OCI-LY1 (cell line): Measurements from ENCODE around the gene HLA-F.

Experiments
- H2AFZ ChIP-seq: fragments of 200-600 bp; sonication (generic), shearing (Covaris generic); 2 replicates; pipeline ENCODE4 v1.6.0; 2014; ENCODE audit warnings: antibody characterized with exemption, mild to moderate bottlenecking, low read length
- H3F3A ChIP-seq: fragments of 200-600 bp; sonication (generic), shearing (Covaris generic); 2 replicates; pipeline ENCODE4 v1.6.0; 2014; ENCODE audit warnings: mild to moderate bottlenecking, antibody characterized with exemption, low read length, moderate library complexity; ENCODE audit not compliant: insufficient read depth
- H3K27ac ChIP-seq: fragments of 200-600 bp; sonication (generic); 2 replicates; pipeline ENCODE4 v1.5.1; 2014; ENCODE audit warnings: low read length, mixed run types, mild to moderate bottlenecking, low read depth; ENCODE audit not compliant: poor library complexity, severe bottlenecking
- H3K27me3 ChIP-seq: fragments of 200-600 bp; sonication (generic); 2 replicates; pipeline ENCODE4 v1.6.0; 2014; ENCODE audit warnings: antibody characterized with exemption, mild to moderate bottlenecking, low read length, moderate library complexity; ENCODE audit not compliant: insufficient read depth
- H3K36me3 ChIP-seq: fragments of 200-600 bp; sonication (generic); 2 replicates; pipeline ENCODE4 v1.6.1; 2014; ENCODE audit warnings: mild to moderate bottlenecking, antibody characterized with exemption, low read length, moderate library complexity, mixed read lengths; ENCODE audit not compliant: insufficient read depth
- H3K4me1 ChIP-seq: fragments of 200-600 bp; sonication (generic); 2 replicates; pipeline ENCODE4 v1.5.1; 2014; ENCODE audit warnings: mild to moderate bottlenecking, low read length, moderate library complexity; ENCODE audit not compliant: insufficient read depth, severe bottlenecking
- H3K4me2 ChIP-seq: fragments of 200-600 bp; sonication (generic), shearing (Covaris generic); 2 replicates; pipeline ENCODE4 v1.6.1; 2014; ENCODE audit warnings: low read length
- H3K4me3 ChIP-seq: fragments of 200-600 bp; sonication (generic); 2 replicates; pipeline ENCODE4 v1.5.1; 2014; ENCODE audit warnings: low read length, low read depth, mild to moderate bottlenecking, mixed read lengths; ENCODE audit not compliant: poor library complexity, severe bottlenecking
- H3K79me2 ChIP-seq: fragments of 200-600 bp; shearing (Covaris generic); 2 replicates; pipeline ENCODE4 v1.6.1; 2016; ENCODE audit warnings: mixed run types, low read length, mixed read lengths; ENCODE audit not compliant: insufficient read depth
- H3K9ac ChIP-seq: fragments of 200-600 bp; sonication (generic), shearing (Covaris generic); 2 replicates; pipeline ENCODE4 v1.6.1; 2014; ENCODE audit warnings: mild to moderate bottlenecking, low read length, mixed read lengths
- H3K9me2 ChIP-seq: fragments of 200-600 bp; sonication (generic), shearing (Covaris generic); 2 replicates; pipeline ENCODE4 v1.6.1; 2014; ENCODE audit warnings: low read depth, mild to moderate bottlenecking, low read length, mixed read lengths
- H3K9me3 ChIP-seq: fragments of 200-600 bp; shearing (Covaris generic); 2 replicates; pipeline ENCODE4 v1.6.1; 2014; ENCODE audit warnings: low read length, mixed read lengths
- H4K20me1 ChIP-seq: fragments of 200-600 bp; sonication (generic), shearing (Covaris generic); 2 replicates; pipeline ENCODE4 v1.6.0; 2016; ENCODE audit warnings: mild to moderate bottlenecking, low read length; ENCODE audit not compliant: insufficient read depth
- CTCF ChIP-seq: fragments of 200-600 bp; sonication (generic), shearing (Covaris generic); IDR thresholded peaks from 2 replicates; pipeline ENCODE4 v1.5.1; 2017; ENCODE audit warnings: mild to moderate bottlenecking, antibody characterized with exemption, low read length, moderate library complexity, mixed read lengths
- EZH2 ChIP-seq: fragments of 200-600 bp; sonication (generic), shearing (Covaris generic); IDR thresholded peaks from 2 replicates; pipeline ENCODE4 v1.8.0; 2017; ENCODE audit warnings: borderline replicate concordance, mixed run types, mild to moderate bottlenecking, antibody characterized with exemption, low read length, moderate library complexity, mixed read lengths

Gene HLA-F

GRCh38 chr6:29776684-29777083 lies 53.5 kb downstream of the HLA-F start:
- no peaks in the 10 kb centered on the region for H3K4me1 ChIP-seq
- no peaks in the 10 kb centered on the region for H3F3A ChIP-seq
- no peaks in the 10 kb centered on the region; the same call in 1 of the 2 replicates for H3K27me3 ChIP-seq
- H4K20me1 ChIP-seq = no peaks in the 10 kb centered on the region
- no peak overlapping the region for H3K4me3 ChIP-seq
- H3K79me2 ChIP-seq = no peaks in the 10 kb centered on the region
- H2AFZ ChIP-seq = no peak overlapping the region
- H3K36me3 ChIP-seq = no peaks in the 10 kb centered on the region
- H3K27ac ChIP-seq = no peak overlapping the region
- TF ChIP-seq EZH2 (no peak), CTCF (no peak)
- H3K9ac ChIP-seq = no peak overlapping the region
- no peaks in the 10 kb centered on the region for H3K9me3 ChIP-seq
- no peaks in the 10 kb centered on the region for H3K9me2 ChIP-seq
- H3K4me2 ChIP-seq = no peak overlapping the region
